8988T (cell line): Measurements from ENCODE around the gene GLB1L.

Experiments used
- DNase-seq: peaks from one replicate; pipeline ENCODE4 v3.0.0; 2011

The GLB1L gene

GRCh38 chr2:219219784-219220532 lies 25.3 kb downstream of the GLB1L start:
- DNase-seq: no peak

- DNase-seq: peak; percentile 89
Measured at GRCh38 chr2:219218732-219219701, 26.2 kb downstream of the GLB1L start, which contains the start of gene ABCB6. Gene ABCB6, minus strand, starts transcription at chr2:219218958. Its CDS starts 285 bp downstream, at chr2:219218673.

- peak; percentile 59 for DNase-seq
Measured at GRCh38 chr2:219218217-219218731, 27.0 kb downstream of the GLB1L start.

- no peak for DNase-seq
Measured at GRCh38 chr2:219216535-219216915, 28.7 kb downstream of the GLB1L start.

GRCh38 chr2:219215871-219216534 lies 29.2 kb downstream of the GLB1L start:
- DNase-seq: no peak

GRCh38 chr2:219214786-219215185 lies 30.5 kb downstream of the GLB1L start:
- no peak for DNase-seq

GRCh38 chr2:219214141-219214540 lies 31.1 kb downstream of the GLB1L start:
- no peak for DNase-seq

GRCh38 chr2:219213486-219214071 lies 31.7 kb downstream of the GLB1L start:
- DNase-seq: no peak

- no peak for DNase-seq
Measured at GRCh38 chr2:219213026-219213415, 32.2 kb downstream of the GLB1L start.

- DNase-seq: no peak
Measured at GRCh38 chr2:219210886-219211362, 34.3 kb downstream of the GLB1L start.

- no peak for DNase-seq
Measured at GRCh38 chr2:219210196-219210885, 34.9 kb downstream of the GLB1L start.

GRCh38 chr2:219209236-219210195 lies 35.7 kb downstream of the GLB1L start:
- no peak for DNase-seq

GRCh38 chr2:219207884-219208740 lies 37.1 kb downstream of the GLB1L start:
- DNase-seq: no peak

- no peak for DNase-seq
Measured at GRCh38 chr2:219207134-219207883, 37.9 kb downstream of the GLB1L start.

- peak; percentile 96 for DNase-seq
Measured at GRCh38 chr2:219206328-219207133, 38.7 kb downstream of the GLB1L start, which contains the start of gene ZFAND2B. Gene ZFAND2B, plus strand, starts transcription at chr2:219206782. Its CDS starts 206 bp downstream, at chr2:219206988.

GRCh38 chr2:219205981-219206327 lies 39.3 kb downstream of the GLB1L start:
- DNase-seq: no peak

GRCh38 chr2:219205165-219205538 lies 40.1 kb downstream of the GLB1L start:
- no peak for DNase-seq
